Activated CD4-positive, alpha-beta T cell treated with anti-CD3 and anti-CD28 coated beads for 4 hours (primary cell): ENCODE data around the gene MAPK6.

Experiments used
- DNase-seq, 2 donors: peaks; one replicate each; pipeline ENCODE4 v3.0.0-alpha.2; 2020

The MAPK6 gene

GRCh38 chr15:52010633-52011595 lies 8.1 kb upstream of the MAPK6 start:
- no peak for DNase-seq

GRCh38 chr15:52011711-52012144 lies 7.3 kb upstream of the MAPK6 start:
- no peak for DNase-seq

- DNase-seq: no peak
These were observed 6.8 kb upstream of the MAPK6 start for GRCh38 chr15:52012210-52012609.

GRCh38 chr15:52013151-52013791 lies 5.7 kb upstream of the MAPK6 start:
- no peak for DNase-seq

GRCh38 chr15:52014616-52015015 lies 4.4 kb upstream of the MAPK6 start:
- no peak for DNase-seq

- DNase-seq: no peak
These were observed 2.7 kb upstream of the MAPK6 start for GRCh38 chr15:52016316-52016715.

GRCh38 chr15:52018244-52018643 lies 775 bp upstream of the MAPK6 start:
- DNase-seq: no peak

GRCh38 chr15:52019394-52020220 lies 588 bp downstream of the MAPK6 start:
- DNase-seq: peak; percentile 51 to 61

- DNase-seq: no peak
These were observed 1.4 kb downstream of the MAPK6 start for GRCh38 chr15:52020221-52021085.

GRCh38 chr15:52021128-52021671 lies 2.2 kb downstream of the MAPK6 start:
- DNase-seq: peak; percentile 72 to 82

GRCh38 chr15:52021892-52022540 lies 3.0 kb downstream of the MAPK6 start:
- DNase-seq: no peak

- no peak for DNase-seq
These were observed 4.3 kb downstream of the MAPK6 start for GRCh38 chr15:52023169-52023922.

GRCh38 chr15:52028431-52029093 lies 9.5 kb downstream of the MAPK6 start:
- DNase-seq: no peak

GRCh38 chr15:52030010-52030409 lies 11.0 kb downstream of the MAPK6 start:
- no peak for DNase-seq

- DNase-seq: no peak
These were observed 12.5 kb downstream of the MAPK6 start for GRCh38 chr15:52031556-52031955.

- DNase-seq: no peak
These were observed 19.0 kb downstream of the MAPK6 start for GRCh38 chr15:52037889-52038505.

GRCh38 chr15:52039925-52040781 lies 21.1 kb downstream of the MAPK6 start:
- DNase-seq: no peak

- no peak for DNase-seq
These were observed 23.2 kb downstream of the MAPK6 start for GRCh38 chr15:52042051-52042851.
